Stimulated activated CD4-positive, alpha-beta T cell treated with anti-CD3 and anti-CD28 coated beads, Interleukin-2, amount 100 ng/mL, for 4 hours (primary cell): Measurements from ENCODE around the gene ALDH1A2.
"Not testable (repeated sequence)": the region's sequence is repeated elsewhere in the genome, so short reads cannot be mapped to it uniquely, and the experiment has no call there.

Source experiments
- DNase-seq: peaks from one replicate; pipeline ENCODE4 v3.0.0-alpha.2; 2020; ENCODE audit warnings: low read depth

The ALDH1A2 gene

GRCh38 chr15:58040150-58040549 lies 25.4 kb downstream of the ALDH1A2 start:
- DNase-seq: no peak

- DNase-seq: no peak
Observed at GRCh38 chr15:58039079-58040035, 26.2 kb downstream of the ALDH1A2 start.

- DNase-seq: no peak
Observed at GRCh38 chr15:58038426-58039078, 27.0 kb downstream of the ALDH1A2 start.

- no peak for DNase-seq
Observed at GRCh38 chr15:58037723-58038301, 27.7 kb downstream of the ALDH1A2 start.

- DNase-seq: no peak
Observed at GRCh38 chr15:58036579-58036978, 28.9 kb downstream of the ALDH1A2 start.

GRCh38 chr15:58028392-58028791 lies 37.1 kb downstream of the ALDH1A2 start:
- not testable (repeated sequence) for DNase-seq

GRCh38 chr15:58026552-58026951 lies 39.0 kb downstream of the ALDH1A2 start:
- no peak for DNase-seq

GRCh38 chr15:58026051-58026450 lies 39.5 kb downstream of the ALDH1A2 start:
- DNase-seq: no peak

- DNase-seq: no peak
Observed at GRCh38 chr15:58021332-58022230, 43.9 kb downstream of the ALDH1A2 start.

- DNase-seq: no peak
Observed at GRCh38 chr15:58019503-58020376, 45.8 kb downstream of the ALDH1A2 start.

GRCh38 chr15:58017869-58018268 lies 47.6 kb downstream of the ALDH1A2 start:
- no peak for DNase-seq

- no peak for DNase-seq
Observed at GRCh38 chr15:58016581-58017175, 48.8 kb downstream of the ALDH1A2 start.

GRCh38 chr15:58015565-58015964 lies 49.9 kb downstream of the ALDH1A2 start:
- DNase-seq: no peak

GRCh38 chr15:58014470-58014869 lies 51.0 kb downstream of the ALDH1A2 start:
- no peak for DNase-seq

GRCh38 chr15:58014040-58014439 lies 51.5 kb downstream of the ALDH1A2 start:
- no peak for DNase-seq

GRCh38 chr15:58010983-58011382 lies 54.5 kb downstream of the ALDH1A2 start:
- DNase-seq: no peak

GRCh38 chr15:58003810-58004209 lies 61.7 kb downstream of the ALDH1A2 start:
- DNase-seq: no peak

- DNase-seq: no peak
Observed at GRCh38 chr15:58002338-58003126, 63.0 kb downstream of the ALDH1A2 start.

GRCh38 chr15:57999699-58000098 lies 65.8 kb downstream of the ALDH1A2 start:
- DNase-seq: not testable (repeated sequence)

- no peak for DNase-seq
Observed at GRCh38 chr15:57996561-57996960, 69.0 kb downstream of the ALDH1A2 start.
